Lower leg skin (tissue), 4 donors: Measurements from ENCODE around the gene MAPK4. TPM values are rescaled to one million over a fixed set of nuclear protein-coding genes. Genes with fewer than 3 reads are reported as not detected.
A peak's percentile ranks its signal among the peaks of the same experiment; 100 is the strongest.

Experiments
- DNase-seq, 2 donors: peaks; one replicate each; pipeline ENCODE4 v3.0.0-alpha.2; 2019; ENCODE audit warnings: low spot score in 2 of 2
- H3K4me3 ChIP-seq: fragments of 200-600 bp; sonication (generic); 2 replicates; pipeline ENCODE4 v1.5.1; 2017; ENCODE audit warnings: mild to moderate bottlenecking, low read depth; ENCODE audit not compliant: poor library complexity, severe bottlenecking
- POLR2A ChIP-seq, 2 donors: fragments of 450-650 bp; IDR thresholded peaks; one replicate each; pipeline ENCODE4 v1.6.1; 2016 to 2017; ENCODE audit warnings: antibody characterized with exemption in 2 of 2, mild to moderate bottlenecking in 1 of 2, moderate library complexity in 1 of 2
- WGBS, 2 donors: methylation state at CpG; one replicate each; pipeline ENCODE4 v1.1.5; 2018; 5-methylcytosine and 5-hydroxymethylcytosine counted together
- intact Hi-C: fragments of 100-400 bp; cut with DNase I; formaldehyde crosslinking; loops from one replicate; pipeline ENCODE4 v1.15.0; 2023; ENCODE audit warnings: low total_unique reads
- total RNA-seq, 4 donors: library from RNA; depleted of rRNA; stranded (reverse); fragments of >200 nt; gene quantifications; one replicate each; pipeline ENCODE4 v1.1.0, GENCODE V29; 2016
- TF ChIP-seq, protein P1 (sequence below), 3 donors: fragments of 450-650 bp; IDR thresholded peaks; one replicate each; pipeline ENCODE4 v1.5.1; 2016; ENCODE audit warnings: antibody characterized with exemption in 3 of 3, mild to moderate bottlenecking in 3 of 3, moderate library complexity in 2 of 3

Gene MAPK4
- total RNA-seq, 4 donors from 2014 or later, result 0.46 to 5.3 (median 2.5) TPM

- intact Hi-C loops, result no loop called here
- TF ChIP-seq POLR2A (IDR thresholded peaks at IDR 0.05), result no peak
- TF ChIP-seq, protein P1, sequence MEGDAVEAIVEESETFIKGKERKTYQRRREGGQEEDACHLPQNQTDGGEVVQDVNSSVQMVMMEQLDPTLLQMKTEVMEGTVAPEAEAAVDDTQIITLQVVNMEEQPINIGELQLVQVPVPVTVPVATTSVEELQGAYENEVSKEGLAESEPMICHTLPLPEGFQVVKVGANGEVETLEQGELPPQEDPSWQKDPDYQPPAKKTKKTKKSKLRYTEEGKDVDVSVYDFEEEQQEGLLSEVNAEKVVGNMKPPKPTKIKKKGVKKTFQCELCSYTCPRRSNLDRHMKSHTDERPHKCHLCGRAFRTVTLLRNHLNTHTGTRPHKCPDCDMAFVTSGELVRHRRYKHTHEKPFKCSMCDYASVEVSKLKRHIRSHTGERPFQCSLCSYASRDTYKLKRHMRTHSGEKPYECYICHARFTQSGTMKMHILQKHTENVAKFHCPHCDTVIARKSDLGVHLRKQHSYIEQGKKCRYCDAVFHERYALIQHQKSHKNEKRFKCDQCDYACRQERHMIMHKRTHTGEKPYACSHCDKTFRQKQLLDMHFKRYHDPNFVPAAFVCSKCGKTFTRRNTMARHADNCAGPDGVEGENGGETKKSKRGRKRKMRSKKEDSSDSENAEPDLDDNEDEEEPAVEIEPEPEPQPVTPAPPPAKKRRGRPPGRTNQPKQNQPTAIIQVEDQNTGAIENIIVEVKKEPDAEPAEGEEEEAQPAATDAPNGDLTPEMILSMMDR (IDR thresholded peaks at IDR 0.05), result no peak
- 44 to 47% methylated on average over 7 of the region's 7 CpGs for WGBS, 2 donors
- no peak overlapping the region for H3K4me3 ChIP-seq
- peak in 1 of 2 donors; percentile 21 for DNase-seq
Observed at GRCh38 chr18:50707855-50708469, 148.1 kb downstream of the MAPK4 start.

GRCh38 chr18:50709193-50709592 is 149.3 kb downstream of the MAPK4 start:
- TF ChIP-seq POLR2A (IDR thresholded peaks at IDR 0.05), result no peak
- TF ChIP-seq, protein P1 (IDR thresholded peaks at IDR 0.05), result no peak
- intact Hi-C loops, result no loop called here
- no peak for DNase-seq
- no peak overlapping the region for H3K4me3 ChIP-seq
- WGBS, 2 donors, result 80 to 90% methylated on average over 3 to 7 of the region's 7 CpGs

DNA sequence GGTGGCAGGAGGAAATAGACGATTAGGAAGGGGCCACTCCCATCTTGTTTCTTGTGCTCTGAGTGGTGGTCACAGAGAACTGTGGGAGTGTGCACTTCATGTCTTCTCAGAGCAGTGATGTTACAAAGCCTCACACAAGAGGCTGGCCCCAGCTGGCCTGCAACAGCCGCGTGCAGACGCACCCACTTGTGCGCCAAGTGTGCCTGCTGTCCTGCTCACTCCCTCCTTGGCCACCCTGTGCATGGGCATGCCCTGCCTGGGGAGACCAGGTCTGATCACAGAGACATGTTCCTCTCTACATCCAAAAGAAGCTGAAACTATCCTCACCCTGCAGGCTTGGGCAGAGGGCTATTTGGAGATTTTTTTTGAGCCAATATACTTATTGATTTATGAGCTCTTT is 151.5 kb downstream of the MAPK4 start:
- WGBS, 2 donors, result 42 to 61% methylated on average over 5 of the region's 5 CpGs
- no peak overlapping the region for H3K4me3 ChIP-seq
- TF ChIP-seq, protein P1 (IDR thresholded peaks at IDR 0.05), result no peak
- TF ChIP-seq POLR2A (IDR thresholded peaks at IDR 0.05), result no peak
- no peak for DNase-seq
- intact Hi-C loops, result no loop called here

DNA sequence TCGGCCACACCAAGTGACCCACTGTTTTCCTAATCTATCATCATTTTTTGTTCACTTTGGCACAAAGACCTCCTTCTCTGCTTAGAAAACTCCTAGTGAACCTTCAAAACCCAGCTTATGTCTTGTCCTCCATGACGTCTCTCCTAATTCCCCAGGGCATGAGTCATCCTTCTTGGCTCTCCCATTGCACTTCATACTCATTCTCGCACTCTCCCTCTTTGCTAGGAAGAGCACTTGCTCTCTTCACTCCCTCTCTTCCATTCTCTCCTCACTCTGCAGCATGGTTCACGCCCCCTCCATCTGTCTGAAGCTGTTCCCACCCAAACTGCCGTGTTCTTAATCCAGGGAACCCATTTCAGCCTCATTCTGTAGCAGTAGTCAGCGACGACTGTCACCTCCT is 156.0 kb downstream of the MAPK4 start:
- DNase-seq, result no peak
- intact Hi-C loops, result no loop called here
- no peak overlapping the region for H3K4me3 ChIP-seq
- TF ChIP-seq, protein P1 (IDR thresholded peaks at IDR 0.05), result no peak
- no peak for TF ChIP-seq POLR2A (IDR thresholded peaks at IDR 0.05)
- WGBS, 2 donors, result 82 to 85% methylated on average over 7 of the region's 7 CpGs

GRCh38 chr18:50716902-50717301 is 157.0 kb downstream of the MAPK4 start:
- TF ChIP-seq POLR2A (IDR thresholded peaks at IDR 0.05), result no peak
- TF ChIP-seq, protein P1 (IDR thresholded peaks at IDR 0.05), result no peak
- intact Hi-C loops, result no loop called here
- DNase-seq, result no peak
- no peak overlapping the region for H3K4me3 ChIP-seq
- WGBS, 2 donors, result 88 to 92% methylated on average over 4 of the region's 4 CpGs

DNA sequence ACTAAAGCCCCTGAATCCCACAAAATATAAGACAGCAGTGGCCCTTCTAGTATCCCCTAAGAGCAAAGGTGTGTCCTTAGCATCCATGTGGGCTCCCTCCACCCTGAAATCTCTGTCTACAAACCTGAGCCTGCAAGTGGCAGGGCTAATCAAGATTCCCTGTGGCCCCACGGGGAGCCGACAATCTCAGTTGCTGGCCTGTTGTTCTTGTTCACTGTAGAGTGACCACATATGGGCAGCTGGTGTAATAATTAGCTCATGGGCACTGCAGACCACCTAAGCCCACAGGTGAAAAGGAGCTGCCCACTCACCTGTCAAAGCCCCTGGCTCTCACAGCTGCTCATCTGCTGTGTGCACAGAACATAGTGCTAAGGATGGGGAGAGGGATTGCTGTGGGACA is 157.7 kb downstream of the MAPK4 start:
- no peak for TF ChIP-seq POLR2A (IDR thresholded peaks at IDR 0.05)
- TF ChIP-seq, protein P1 (IDR thresholded peaks at IDR 0.05), result no peak

More for the DNA sequence above, 157.7 kb downstream of the MAPK4 start:
- 75 to 82% methylated on average over 2 of the region's 2 CpGs for WGBS, 2 donors
- intact Hi-C loops, result no loop called here
- no peak overlapping the region for H3K4me3 ChIP-seq
- DNase-seq, result no peak
